ENCODE results near the gene HHIP. TPM values are rescaled to one million over a fixed set of nuclear protein-coding genes. Genes with fewer than 3 reads are reported as not detected.
"Not testable (repeated sequence)": the region's sequence is repeated elsewhere in the genome, so short reads cannot be mapped to it uniquely, and the experiment has no call there.

Gene HHIP
- total RNA-seq, 1 experiment from 2014 or later, result 0.05 TPM

DNA sequence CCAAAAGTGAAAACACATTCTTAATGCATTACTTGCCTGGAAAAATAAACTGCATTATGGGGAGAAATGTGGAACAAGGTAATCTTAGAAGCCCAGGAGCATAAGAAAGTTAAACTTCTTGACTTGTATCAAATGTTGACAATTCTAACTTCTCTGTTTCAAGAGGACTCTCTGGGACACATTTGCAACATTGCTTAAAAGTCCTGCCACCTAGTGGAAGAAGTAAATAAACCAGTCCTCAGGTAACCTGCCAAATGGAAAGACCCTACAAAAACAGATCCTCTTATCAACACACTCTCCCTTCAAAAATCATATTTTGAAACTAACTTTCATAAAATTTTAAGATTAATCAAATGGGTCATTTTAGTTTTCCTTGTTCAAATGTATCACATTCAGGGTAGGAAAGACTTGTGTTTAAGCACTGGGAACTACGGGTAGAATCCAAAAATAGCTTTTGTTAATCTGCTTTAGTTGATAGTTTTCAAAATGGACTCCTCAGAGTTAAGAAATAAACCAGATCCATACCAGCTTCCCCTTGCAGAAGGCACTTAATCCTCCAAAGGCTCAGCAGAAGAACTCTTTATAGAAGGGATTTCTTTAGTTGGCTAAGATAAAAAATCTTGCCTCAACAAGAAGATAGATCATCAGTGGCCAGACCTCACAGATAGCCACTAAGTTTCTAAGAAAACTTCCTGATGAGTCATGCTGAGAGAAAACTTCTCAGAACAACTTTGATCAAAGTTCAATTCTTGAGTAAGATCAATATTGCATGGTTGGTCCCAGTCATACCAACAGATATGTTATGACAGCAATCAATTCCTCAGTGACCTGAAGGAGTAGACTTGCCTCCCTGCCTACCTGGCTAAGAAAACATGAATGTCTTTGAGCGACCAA is 141.7 kb downstream of the HHIP start:
- peak; percentile 47 for DNase-seq (ENCODE audit: low read depth, low spot score)
- in situ Hi-C loops (cut with HindIII; ENCODE audit: low pct_unique_long_range_greater_than_20kb, low sequenced_read_pairs), result no loop called here

DNA sequence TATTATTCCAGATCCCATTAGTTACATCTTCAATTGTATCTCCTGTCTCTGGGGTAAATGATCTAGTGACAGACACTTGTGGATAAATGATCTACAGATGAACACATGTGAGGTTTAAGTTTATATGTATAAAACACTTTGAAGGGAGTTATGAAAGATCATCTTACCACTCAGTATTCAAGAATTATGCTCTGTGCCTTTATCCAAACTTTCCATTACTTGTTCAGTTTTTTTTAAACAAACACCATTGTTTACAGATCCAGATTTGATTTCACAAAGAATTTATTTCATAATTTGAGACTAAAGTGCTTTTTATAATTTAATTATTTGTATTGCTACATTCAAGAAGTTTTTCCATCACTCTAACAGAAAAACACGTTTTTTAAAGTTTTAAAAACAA is 142.5 kb downstream of the HHIP start:
- in situ Hi-C loops (cut with HindIII; ENCODE audit: low pct_unique_long_range_greater_than_20kb, low sequenced_read_pairs), result no loop called here
- DNase-seq (ENCODE audit: low read depth, low spot score), result no peak

DNA sequence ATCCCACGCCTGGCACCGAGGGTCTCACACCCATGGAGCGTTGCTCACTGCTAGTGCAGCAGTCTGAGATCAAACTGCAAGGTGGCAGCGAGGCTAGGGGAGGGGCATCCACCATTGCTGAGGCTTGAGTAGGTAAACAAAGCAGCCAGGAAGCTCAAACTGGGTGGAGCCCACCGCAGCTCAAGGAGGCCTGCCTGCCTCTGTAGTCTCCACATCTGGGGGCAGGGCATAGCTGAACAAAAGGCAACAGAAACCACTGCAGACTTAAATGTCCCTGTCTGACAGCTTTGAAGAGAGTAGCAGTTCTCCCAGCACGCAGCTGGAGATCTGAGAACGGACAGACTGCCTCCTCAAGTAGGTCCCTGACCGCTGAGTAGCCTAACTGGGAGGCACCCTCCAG is 146.0 kb downstream of the HHIP start:
- DNase-seq (ENCODE audit: low read depth, low spot score); in situ Hi-C loops (cut with HindIII; ENCODE audit: low pct_unique_long_range_greater_than_20kb, low sequenced_read_pairs): not testable (repeated sequence)

Small RNAs within 50 kb of the gene (small RNA-seq; reads per million reads assigned to genes)
- 0 reads per million in 2 experiments for gene RF02271

Measured in SK-MEL-5 (cell line).